Stimulated activated CD4-positive, alpha-beta T cell treated with anti-CD3 and anti-CD28 coated beads, Interleukin-4, amount 100 ng/mL, for 24 hours (primary cell): Measurements from ENCODE around the gene FOXC2.
A peak's percentile ranks its signal among the peaks of the same experiment; 100 is the strongest.
"Not testable (repeated sequence)": the region's sequence is repeated elsewhere in the genome, so short reads cannot be mapped to it uniquely, and the experiment has no call there.

Experiments used
- DNase-seq: peaks from one replicate; pipeline ENCODE4 v3.0.0-alpha.2; 2020

FOXC2 gene

GRCh38 chr16:86574646-86575045, 8.0 kb downstream of the FOXC2 start:
- no peak for DNase-seq

DNA sequence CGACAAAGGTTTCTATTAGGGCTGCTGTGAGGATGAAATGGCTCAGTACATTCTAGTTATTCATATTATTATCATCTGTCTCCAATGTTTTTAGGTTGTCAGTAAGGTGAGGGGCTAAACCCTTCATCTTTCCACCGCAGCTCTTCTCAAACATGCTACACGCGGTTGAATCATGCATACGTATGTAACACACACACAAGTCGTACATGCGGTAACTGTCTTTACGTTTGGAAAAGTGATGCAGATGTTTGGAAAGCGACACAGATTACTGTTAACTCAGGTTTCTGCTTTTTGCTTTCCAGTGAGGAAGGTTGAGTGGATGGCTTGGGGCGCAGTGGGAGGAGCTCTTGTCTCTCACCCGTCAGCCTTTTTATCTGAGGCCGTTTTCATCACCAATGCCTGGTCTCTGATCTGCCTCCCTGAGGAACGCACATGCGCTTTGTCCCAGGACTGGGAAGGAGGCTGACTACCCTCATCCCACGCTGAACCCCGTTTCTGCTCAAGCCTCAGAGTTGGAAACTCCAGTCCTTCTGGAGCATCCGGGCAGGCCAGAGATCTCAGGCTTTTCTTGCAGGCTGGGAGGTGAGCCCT, 8.6 kb downstream of the FOXC2 start:
- no peak for DNase-seq

- peak; percentile 46 for DNase-seq
Measured at GRCh38 chr16:86575754-86576557, 9.3 kb downstream of the FOXC2 start.

DNA sequence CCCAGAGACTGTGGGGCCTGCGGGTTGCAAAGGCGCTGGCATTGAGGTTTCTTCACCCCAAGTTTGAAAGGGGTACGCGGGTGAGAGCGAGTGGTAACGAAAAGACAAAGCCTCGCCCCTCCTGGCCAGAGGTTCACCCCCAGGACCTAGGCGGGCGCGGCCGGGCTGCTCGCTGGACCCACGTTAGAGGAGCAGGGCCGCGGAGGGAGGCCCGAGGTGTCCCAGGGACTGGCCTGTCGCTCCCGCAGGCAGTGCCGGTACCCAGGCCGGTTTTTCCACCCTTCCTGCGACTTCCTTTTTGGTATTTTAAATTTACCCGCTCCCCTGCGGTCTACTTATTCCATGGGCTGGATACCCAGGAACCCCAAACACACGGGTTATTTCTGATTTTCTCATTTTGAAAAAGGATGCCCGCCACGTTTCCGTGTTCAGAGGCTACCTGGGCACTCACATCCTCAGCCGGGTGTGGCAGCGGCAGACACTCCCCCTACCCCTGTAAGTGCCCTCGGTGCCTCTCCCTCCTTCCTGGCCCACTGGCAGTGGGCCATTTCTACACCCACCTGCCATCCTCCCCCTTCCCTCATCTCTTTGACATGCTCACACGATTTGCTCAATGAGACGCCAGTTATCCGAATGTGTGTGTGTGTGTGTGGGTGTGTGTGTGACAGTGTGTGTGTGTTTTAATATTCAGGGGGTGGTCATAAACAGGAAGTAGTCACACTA, 10.1 kb downstream of the FOXC2 start:
- no peak for DNase-seq

- no peak for DNase-seq
Measured at GRCh38 chr16:86577314-86577971, 10.8 kb downstream of the FOXC2 start.

DNA sequence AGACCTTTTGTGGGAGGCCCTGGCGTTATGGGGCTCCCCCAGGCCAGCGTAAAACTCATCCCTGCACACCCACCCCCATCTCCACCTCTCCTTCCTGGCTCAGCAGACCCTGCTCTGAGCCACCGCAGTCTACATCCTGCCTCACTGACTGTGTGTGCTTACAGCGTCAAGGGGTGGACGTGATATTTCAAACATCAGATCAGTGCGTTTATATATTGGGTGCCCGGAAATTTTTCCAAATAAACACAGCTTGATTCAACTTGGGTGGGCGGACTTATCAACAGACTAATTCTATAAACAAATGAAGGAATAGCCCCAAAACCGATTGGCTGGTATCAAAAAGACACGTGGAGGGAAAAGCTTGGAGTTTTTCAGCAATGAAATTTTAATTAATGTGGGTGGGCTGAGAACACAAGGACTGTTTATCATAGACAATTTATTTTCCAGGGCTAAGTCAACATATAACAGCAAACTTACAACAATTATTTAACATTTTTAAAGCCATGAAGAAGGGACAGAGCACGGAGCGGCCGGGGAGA, 11.5 kb downstream of the FOXC2 start, which contains the start of gene FOXL1:
TSS of gene FOXL1 (plus strand) at position 489 of the 539 bp plus-strand sequence. CDS start 175 bp downstream, outside the sequence.
- DNase-seq, result no peak

- DNase-seq, result no peak
Measured at GRCh38 chr16:86578611-86579267, 12.1 kb downstream of the FOXC2 start.

DNA sequence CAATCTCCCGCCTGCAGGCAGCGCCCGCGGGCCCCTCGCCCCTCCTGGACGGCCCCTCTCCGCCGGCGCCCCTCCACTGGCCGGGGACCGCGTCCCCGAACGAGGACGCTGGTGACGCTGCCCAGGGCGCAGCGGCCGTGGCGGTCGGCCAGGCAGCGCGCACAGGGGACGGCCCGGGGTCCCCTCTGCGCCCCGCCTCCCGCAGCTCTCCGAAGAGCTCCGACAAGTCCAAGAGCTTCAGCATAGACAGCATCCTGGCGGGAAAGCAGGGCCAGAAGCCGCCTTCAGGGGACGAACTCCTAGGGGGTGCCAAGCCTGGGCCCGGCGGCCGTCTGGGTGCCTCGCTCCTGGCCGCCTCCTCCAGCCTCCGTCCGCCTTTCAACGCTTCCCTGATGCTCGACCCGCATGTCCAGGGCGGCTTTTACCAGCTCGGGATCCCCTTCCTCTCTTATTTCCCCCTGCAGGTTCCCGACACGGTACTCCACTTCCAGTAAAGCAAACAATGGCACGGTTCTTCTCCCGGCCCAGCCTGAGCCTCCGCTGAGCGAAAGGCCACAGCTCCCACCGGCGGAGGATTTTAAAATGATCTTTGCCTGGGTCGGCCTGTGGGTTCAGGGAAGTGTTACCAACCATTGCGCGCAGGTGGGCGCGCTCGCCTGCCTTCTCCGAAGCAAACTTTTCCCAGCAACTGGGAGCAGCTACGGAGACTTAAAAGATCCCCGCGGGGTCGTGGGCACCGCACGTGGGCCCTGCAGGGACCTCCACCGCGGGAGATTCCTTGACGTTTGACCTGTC, 12.8 kb downstream of the FOXC2 start:
- DNase-seq, result no peak

DNA sequence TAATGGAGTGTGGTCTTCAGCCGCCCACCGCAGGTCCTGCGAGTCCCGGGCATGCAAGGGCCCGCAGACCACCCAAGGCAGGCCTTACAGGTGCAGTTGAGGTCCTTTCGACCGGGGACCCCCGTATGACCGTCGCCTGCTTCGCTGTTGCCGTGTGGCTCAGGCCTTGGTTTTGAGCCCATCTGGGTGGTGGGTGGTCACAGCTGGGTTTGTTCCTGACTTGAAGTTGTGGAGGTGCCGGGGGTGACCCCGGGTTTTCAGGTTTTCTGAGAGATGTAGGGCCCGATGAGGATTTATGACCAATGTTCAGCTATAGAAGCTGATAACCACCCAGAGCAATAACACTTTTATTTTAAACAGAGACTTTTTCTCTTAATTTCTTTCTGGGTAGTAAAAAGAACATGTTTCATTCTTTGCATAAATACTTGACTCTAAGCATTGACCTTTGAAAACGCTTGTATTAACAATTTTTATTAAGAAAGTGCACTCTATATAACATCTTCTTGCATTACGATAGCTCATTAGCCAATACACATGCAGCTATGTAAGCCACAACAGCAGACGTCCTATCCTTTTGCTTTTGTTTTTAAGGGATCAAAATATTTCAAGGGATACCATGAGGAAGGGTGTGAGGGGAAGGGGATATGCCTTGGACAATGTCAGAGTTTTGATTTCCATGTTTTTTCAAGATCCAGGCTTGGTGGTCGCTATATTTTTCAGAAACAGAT, 13.6 kb downstream of the FOXC2 start:
- DNase-seq, result no peak

- no peak for DNase-seq
Measured at GRCh38 chr16:86580791-86581170, 14.2 kb downstream of the FOXC2 start.

DNA sequence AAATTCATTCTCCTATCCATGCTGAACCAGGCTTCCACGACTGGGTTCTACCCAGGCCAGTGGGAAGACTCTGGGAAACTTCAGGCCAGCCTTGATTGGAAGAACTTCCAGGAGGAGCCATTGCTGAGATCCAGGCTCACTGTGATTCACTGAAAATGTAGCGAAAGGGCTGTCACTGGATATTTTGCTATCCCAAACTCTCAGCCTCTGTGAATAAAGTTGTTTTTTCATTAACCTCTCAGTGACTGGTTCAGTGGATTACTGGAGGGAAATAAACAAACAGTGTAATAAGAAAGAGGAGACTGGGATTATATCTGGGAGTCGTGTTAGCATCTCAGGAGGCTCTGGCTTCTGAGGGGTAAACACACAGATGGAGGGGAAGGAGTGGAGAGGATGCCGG, 14.8 kb downstream of the FOXC2 start:
- no peak for DNase-seq

GRCh38 chr16:86584071-86584685, 17.5 kb downstream of the FOXC2 start:
- DNase-seq, result no peak

DNA sequence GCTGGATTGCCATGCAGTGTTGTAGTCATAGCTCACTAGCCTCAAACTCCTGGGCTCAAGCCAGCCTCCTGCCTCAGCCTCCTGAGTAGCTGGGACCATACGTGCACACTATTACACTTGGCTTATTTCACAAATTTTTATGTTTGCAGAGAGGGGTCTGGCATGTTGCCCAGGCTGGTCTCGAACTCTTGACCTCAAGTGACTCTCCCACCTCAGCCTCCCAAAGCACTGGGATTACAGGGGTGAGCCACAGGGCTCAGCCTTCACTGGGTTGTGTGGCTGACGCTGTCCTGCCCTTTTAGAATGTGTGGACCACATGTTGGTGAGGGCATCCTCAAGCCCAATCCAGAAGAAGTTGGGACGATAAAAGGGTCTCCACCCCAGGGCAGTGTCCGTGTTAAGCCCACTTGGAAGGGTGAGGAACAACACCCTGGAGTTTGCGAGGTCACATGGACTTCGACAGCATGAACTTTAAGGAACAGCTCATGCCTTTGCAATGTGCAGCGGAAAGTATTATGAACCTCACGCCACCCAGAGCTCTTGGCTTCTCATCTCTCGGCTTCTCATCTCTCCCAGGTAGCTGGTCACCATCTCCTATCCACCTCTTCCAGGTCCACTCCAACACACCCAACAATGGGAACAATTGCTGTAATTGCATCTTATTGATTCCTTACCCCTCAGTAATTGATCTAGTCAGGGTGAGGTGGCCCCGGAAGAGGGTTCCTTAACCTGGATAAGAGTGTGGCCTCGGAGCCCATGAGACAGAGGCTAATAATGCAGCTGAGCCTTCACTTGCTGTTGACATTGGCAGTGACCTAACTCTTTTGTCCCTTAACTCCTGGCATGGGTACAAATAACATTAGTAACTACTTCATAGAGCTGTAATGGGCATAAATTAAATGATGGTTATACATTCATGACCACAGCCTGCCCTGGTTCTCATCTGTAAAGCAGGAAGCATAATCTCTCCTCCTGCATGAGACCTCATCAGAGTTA, 18.4 kb downstream of the FOXC2 start:
- DNase-seq, result no peak

DNA sequence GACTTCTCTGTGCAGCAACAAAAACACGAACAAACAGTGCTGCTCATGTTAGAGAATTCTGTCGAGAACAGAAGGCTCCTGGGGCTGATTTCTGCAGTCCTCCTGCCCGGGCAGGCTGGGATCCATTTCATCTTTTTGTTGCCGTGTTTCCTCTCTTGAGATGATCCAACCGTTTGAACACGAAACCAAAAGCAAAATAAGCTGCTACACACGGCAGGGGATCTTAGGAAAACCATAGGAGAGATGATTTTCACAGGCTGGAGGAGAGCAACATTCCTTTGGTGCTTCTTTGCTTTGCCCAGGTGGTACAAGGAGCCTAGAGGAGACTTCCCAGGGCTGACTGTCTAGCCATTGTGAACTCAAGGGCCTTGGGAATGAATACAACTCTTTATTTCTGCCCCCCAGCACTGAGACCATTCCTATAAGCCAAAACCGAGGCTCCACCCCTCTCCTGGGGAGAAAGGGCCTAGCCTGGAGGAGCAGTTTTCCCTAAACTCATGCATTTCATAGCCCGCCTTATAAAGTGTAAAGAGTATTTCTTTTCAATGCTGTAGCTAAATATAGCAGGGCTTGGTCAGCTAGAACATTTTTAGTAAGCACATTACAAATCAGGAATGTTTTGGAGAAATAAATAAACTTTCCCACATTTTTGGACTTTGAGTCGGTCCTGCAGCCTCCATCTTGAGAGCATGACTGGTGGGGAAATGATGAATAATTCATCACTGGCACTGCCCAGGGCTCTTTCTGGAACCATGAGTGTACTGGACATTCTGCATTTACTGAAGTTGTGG, 19.4 kb downstream of the FOXC2 start:
- DNase-seq, result no peak

DNA sequence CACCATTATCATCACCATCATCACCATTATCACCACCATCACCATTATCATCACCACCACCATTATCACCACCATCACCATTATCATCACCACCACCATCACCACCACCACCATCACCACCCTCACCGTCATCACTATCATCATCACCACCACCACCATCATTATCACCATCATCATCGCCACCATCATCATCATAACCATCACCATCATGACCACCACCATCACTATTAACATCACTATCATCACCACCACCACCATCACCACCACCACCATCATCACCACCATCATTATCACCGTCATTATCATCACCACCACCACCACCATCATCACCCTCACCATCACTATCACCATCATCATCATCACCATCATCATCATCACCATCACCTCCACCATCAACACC, 20.9 kb downstream of the FOXC2 start:
- no peak for DNase-seq

DNA sequence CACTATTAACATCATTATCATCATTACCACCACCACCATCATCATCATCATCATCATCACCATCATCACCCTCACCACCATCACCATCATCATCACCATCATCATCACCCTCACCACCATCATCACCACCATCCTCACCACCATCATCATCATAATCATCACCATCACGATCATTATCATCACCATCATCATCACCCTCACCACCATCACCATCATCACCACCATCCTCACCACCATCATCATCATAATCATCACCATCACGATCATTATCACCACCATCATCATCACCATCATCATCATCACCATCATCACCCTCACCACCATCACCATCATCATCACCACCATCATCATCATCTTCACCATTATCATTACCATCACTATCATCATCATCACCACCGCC, 21.3 kb downstream of the FOXC2 start:
- DNase-seq, result not testable (repeated sequence)

GRCh38 chr16:86590501-86591144, 24.0 kb downstream of the FOXC2 start:
- no peak for DNase-seq

- DNase-seq, result no peak
Measured at GRCh38 chr16:86591270-86591669, 24.6 kb downstream of the FOXC2 start.
